ENCODE data around the gene ITGA5.
"Not testable (repeated sequence)": the region's sequence is repeated elsewhere in the genome, so short reads cannot be mapped to it uniquely, and the experiment has no call there.

Gene ITGA5

DNA sequence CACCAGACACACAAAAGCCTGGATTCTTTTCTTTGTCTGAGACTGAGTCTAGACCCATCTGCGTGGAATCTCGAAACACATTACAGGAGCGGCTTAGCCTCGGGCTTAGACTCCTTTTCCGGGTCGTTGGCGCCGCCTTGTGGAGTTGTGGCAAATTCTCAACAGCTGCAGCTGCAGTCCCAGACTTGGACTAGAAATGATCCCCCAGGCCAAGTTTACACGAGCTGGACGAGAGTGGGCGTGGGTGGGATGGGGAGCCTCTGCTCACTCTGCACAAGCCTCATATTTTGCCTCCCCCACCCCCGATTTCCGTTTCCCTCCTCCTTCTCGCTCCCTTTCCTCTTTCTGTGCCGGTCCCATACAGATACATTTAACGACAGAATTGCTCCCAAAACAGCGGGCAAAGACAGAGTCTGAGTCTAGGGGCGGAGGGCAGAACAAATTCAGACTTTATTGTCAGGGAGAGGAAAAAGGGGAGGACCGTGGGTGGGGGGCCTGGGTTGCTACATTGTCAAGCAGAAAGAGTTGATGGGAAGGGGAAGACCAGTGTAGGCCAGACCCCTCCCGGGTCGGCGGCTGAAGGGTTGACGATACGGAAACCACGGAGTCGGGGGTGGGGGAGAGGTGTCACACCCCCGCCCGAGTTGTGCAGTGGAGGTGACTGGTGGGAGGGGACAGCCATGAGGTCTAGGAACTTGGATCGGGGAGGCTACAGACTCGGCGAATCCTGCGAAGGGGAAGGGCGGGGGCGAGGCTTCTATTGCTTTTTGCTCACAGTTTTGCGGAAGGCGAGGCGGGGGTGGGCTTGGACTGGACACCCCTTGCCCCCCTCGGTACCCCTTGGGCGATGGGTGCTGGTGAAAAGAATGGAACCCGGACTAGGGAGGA is 50.1 kb downstream of the ITGA5 start:
- peak; percentile 75 for DNase-seq

GRCh38 chr12:54368025-54368708 is 50.9 kb downstream of the ITGA5 start:
- DNase-seq: no peak

DNA sequence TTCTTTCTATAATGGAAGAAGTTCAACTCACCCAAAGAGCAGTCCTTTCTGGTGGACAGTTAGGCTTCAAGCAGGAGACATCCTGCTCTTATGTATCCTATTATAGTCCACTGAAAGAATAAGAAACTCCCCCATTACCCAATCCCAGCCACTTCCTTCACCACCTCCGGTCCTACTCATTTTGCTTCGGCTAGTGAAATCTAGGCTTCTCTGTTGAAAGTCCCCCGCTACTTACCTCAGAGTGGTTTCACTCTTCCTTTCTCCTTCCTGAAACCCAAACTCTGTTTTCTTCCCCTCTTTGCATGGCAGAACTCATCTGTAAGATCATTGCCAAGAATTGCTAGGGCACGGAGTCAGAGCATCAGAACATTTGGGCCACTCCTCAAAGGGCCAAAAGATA is 54.7 kb downstream of the ITGA5 start, which contains the start of gene GPR84:
TSS of gene GPR84 (minus strand) at position 74 of the 400 bp plus-strand sequence. CDS start 635 bp downstream, outside the sequence.
- DNase-seq: no peak

GRCh38 chr12:54363618-54364017 is 55.4 kb downstream of the ITGA5 start:
- DNase-seq: no peak

DNA sequence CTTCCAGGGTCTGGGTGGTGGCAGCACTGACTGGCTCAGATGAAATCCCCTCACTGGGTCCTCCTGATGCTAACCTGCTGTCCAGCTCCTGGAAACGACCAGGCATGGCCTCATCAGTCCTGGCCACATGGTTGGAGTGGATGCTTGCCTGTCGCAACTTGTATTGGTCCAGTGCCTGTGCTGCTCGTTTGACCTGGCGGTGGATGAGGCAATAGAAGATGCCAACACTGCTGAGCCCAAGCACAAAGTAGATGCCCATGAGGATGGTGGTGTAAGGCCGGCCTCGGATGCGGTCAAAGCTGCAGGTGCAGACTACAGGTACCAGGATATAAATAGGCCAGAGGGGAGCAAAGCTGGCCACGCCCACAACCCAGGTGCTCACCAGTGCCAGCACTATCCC is 56.0 kb downstream of the ITGA5 start:
- DNase-seq: no peak

DNA sequence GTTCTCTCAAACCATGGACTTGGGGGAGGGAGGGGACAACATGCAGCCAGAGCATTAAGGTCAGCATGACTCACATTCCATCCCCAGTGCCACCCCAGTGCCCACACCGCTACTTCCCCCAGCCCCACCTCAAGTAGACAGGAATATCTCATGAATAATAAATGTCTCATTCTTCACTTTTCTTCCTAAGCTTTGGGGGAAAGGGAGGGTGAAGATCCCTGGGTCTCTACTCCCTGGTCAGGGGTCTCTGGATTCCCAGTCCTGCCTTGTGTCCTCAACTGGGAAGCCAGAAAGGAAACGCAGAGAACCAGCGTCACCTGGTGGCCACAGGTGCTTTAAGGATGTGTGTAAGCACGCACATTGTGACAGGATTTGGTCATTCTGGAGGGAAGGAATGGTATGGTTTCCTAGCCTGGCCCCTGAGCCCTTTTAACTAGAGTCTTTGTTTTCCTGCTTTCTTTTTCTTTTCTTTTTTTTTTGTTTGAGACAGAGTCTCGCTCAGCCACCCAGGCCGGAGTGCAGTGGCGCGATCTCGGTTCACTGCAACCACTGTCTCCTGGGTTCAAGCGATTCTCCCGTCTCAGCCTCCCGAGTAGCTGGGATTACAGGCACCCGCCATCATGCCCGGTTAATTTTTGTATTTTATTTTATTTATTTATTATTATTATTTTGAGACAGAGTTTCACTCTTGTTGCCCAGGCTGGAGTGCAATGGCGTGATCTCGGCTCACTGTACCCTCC is 58.2 kb downstream of the ITGA5 start:
- DNase-seq: peak; percentile 79

GRCh38 chr12:54359762-54360351 is 59.2 kb downstream of the ITGA5 start:
- DNase-seq: no peak

DNA sequence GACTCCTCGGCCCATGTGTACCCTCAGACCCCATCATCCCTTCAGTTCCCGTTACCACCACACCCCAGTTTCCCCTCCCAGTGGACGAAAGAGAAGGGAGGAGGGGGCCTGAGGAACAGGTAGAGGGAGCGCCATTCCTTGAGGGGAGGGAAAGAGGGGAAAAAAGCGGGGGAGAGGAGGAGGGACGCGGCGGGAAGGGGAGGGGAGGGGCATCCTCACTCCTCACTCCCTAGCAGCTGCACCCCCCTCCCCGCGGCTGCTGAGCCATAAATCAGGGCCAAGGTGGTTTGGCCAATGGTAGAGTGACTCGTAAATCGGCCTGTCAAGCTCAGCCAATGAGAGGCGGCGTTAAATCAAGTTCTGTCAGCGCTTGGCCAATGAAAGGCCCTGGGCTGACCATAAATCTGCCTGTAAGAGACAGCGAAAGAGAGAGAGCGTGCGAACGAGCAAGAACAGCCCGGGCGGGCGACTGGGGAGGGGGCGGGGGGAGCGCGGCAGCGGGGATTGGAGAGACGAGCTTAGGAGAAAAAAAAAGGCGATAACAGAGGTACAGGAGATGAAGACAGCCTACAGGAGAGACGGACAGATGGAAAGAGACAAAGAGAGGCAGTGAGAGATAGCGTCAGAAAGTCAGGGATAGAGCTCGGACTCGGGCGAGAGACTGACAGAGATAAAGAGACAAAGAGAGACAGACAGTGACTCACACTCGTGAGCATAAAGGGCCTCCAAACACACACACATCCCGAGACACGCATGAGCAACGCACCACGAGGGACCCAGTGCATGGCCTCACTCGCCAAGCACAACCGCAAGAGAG is 59.9 kb downstream of the ITGA5 start:
- peak; percentile 99 for DNase-seq

DNA sequence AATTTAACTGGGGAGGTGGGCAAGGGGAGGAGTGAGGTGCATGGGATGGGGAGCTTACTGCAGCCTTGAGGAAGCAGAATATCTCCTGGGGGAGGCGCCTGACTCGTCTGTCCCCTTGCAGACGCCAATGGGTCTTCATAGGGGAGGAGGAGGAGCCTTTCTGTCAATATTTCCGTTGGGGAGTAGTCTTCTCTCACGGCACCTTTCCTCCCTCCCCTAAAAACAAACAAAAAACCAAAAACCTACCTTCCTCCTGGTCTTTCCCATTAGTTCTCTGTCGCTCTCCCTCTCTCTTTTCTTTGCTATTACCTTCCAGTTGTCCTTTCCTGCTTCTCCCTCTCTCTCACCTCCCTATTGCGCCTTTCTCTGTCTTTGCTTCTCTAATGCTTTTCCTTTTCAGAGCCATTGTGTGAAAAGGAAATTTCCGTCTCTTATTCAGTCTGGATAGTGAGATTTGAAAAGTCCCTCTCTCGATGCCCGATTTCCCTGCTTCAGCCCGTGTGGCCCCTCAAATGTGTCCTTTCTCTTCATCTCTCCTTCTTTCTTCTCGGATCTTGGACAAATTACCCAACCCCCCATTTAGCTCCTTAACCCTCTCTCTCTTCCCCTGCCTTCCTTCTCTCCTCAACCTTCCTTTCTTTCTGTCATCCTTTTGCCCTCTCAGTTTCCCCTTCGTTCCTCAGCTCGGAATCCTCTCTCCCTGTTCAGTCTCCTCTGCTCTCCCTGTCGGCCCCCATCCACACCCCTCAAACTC is 60.7 kb downstream of the ITGA5 start:
- peak; percentile 22 for DNase-seq

GRCh38 chr12:54357506-54358190 is 61.4 kb downstream of the ITGA5 start:
- no peak for DNase-seq

- DNase-seq: no peak
Measured at GRCh38 chr12:54356951-54357356, 62.1 kb downstream of the ITGA5 start.

DNA sequence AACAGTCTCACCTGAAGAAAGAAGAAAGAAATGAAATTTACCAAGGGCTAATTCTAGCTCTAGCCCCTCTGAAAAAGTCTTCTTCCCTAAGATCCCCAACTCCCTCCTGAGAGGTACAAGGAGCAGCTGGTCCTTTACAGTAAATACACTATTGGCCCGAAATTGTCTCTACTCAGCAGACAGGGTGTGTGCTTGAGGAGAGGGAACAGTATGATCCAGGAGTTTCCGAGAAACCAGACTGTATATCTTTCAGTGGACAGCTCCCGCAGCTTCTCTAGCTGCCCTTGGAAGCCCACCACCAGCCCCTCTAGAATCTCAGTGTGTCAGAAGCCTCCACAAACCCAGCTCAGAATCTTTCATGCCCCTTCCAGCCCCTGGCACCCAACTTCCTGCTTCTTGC is 62.8 kb downstream of the ITGA5 start:
- DNase-seq: no peak

DNA sequence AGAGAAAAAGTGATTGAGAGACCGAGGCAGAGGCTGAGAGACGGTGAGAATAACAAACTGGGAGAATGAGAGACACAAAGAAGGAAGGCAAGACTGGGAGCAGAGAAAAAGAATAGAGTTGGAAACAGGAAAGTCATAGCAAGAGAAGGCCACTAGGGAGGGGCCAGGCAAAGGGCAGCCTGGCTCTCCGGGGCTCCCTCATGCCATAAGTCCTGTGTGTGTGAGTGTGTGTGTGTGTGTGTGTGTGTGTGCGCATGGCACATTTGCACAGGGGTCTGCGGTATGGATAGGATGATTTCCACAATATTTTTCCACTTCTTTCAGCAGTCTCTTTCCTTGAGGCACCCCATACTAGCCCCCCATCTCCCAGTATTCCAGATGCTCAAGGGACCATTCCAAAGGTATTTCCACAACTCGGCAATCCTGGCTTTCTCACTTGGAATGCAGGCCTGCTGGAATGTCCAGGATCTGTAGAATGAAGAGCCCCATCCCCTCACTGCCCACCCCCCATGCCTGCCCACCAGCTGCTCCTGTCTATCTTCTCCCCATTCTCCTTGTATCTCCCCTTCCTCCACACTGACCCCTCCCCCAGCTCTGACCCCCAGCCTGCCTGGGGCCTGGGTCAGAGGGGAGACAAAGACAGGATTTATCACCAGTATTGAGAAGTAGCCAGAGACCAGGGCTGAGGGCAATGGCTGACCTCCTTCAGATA is 63.8 kb downstream of the ITGA5 start:
- no peak for DNase-seq

- DNase-seq: not testable (repeated sequence)
Measured at GRCh38 chr12:54354271-54354670, 64.8 kb downstream of the ITGA5 start.

- DNase-seq: peak; percentile 57
Measured at GRCh38 chr12:54352891-54353874, 65.9 kb downstream of the ITGA5 start.

DNA sequence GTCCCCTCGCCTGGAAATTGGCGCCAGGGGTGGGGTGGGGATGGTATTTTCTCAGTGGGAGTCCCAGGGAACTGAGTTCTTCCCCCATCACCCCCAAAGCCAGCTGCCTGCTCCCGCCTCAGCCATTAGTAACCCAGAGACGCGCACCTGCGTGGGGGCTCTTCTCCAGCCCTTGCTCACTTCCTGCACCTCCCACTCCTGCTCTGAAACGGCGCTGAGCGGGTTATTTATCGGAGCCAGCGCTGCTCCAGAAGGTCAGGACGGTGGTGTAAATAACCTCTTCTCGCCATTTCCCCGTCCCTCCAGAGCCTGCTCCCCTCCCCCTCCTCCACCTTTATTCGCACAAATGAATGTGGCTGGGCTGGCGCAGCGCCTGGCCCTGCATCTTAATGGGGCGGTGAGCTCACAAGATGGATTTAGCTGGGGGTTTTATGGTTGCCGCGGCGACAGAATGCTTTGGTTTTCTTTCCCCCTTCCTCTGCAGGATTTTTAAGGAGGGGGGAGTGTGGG is 67.0 kb downstream of the ITGA5 start:
- DNase-seq: peak; percentile 78

DNA sequence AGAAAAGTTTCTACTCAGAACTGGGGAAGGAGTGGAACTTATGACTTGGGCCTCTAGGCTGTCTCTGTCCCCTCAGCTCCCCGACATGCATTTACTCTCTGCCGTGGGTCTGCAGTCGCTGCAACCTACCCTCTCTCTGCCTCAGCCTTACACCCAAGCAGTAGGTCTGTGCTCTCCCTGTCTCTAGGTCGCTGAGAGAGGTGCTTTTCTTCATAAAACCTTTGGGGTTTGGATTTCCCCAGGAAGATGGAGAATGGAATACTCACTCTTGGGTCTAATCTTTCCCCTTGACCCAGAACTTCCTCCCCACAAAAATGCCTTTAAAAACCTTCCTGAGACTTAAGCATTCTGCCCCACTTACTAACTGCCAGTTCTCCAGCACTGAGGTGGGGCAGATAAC is 67.7 kb downstream of the ITGA5 start:
- no peak for DNase-seq

DNA sequence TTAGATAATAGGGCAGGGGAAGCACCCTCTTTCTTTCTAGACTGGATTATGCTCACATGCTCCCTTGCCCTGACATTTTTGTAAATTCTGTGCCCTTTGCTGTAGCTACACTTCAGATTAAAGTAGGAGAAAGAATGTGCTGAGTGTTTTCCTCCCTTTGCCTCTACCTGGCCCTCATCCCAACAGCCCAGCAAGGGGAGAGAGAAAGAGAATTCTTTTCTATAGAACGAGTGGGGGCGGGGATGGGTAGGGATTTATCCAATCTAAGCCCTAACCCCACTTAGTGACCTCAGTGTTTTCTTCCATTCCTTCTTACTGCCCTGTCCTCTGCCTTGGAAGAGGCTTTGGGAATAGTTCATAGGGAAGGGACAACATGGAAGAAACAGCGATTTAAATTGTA is 68.3 kb downstream of the ITGA5 start:
- DNase-seq: no peak

GRCh38 chr12:54349679-54350078 is 69.4 kb downstream of the ITGA5 start:
- no peak for DNase-seq
